ENCODE measurements around the gene ACTN3. TPM values are rescaled to one million over a fixed set of nuclear protein-coding genes. Genes with fewer than 3 reads are reported as not detected.

Gene ACTN3
- total and polyA plus RNA-seq, 2 of the 4 experiments (the other 2 are of a cell fraction), result under 0.01 to 0.05 TPM

DNA sequence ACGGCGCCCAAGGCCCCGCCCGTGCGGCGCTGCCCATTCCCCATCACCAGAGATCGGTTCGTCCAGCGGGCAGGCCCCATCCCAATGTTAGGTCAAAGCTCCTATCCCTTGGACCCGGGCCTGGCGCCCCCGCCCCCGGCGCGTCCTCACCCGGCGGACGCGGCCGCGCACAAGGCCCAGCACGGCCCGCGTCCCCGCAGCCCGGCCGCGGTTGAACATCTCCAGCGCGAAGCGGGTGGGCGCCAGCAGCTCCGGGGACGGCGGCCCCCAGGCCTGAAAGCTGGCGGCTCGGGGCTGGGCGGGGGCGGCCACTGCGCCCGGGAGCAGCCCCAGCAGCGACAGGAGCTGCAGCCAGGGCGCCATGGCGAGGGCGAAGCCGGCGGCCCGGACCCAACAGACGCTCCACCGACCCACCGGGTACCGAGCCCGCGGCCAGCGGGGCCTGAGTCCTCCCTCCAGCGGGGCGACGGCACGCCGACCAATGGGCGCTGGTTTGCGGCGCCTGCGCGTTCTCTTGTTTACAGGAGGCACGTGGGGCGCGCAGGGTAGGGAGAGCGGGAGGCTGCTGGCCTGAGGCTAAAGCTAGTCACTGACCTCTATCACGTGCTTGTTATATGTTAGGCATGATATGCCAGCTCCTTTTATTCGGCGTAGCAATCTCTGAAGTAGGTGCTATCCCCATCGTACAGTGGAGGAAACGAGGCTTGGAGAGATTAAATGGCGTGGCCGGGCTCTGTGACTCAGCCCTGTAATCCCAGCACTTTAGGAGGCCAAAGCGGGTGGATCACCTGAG is 21.6 kb downstream of the ACTN3 start, which contains the start of gene CTSF:
CTSF (minus strand) TSS at position 483 of the 793 bp plus-strand sequence; CDS start at position 363, 120 bp downstream.
- Histone ChIP-seq H4K91ac (ENCODE audit: insufficient read depth, low read depth, low read length) (no peak within 1 kb of the TSS), H3K36me3 (ENCODE audit: control insufficient read depth, insufficient read depth, low read length) (peaks cover 3% of the 10 kb centered on the region; the same call in 1 of the 2 replicates), H4K5ac (ENCODE audit: low read depth, low read length) (no peak within 1 kb of the TSS), H3K14ac (replicated peaks; ENCODE audit: low read depth, low read length) (no peak within 1 kb of the TSS), H3K9ac (ENCODE audit: low read depth, low read length) (no peak within 1 kb of the TSS), H3K79me1 (ENCODE audit: low read depth in 1 of 2, low read length in 2 of 2) (no peaks in the 10 kb centered on the region), H2BK20ac (ENCODE audit: low read depth, low read length) (no peak within 1 kb of the TSS), H2AK5ac (ENCODE audit: low read depth, low read length) (no peak within 1 kb of the TSS), H3K27me3 (ENCODE audit: control insufficient read depth, insufficient read depth, low read length) (peaks cover 2% of the 10 kb centered on the region; the same call in 1 of the 2 replicates), H3K4me3 (ENCODE audit: insufficient read depth, low read depth, low read length) (peak within 1 kb of the TSS; percentile 41), H3K4ac (ENCODE audit: low read depth, low read length) (peak within 1 kb of the TSS; percentile 22; the same call in 1 of the 2 replicates), H2AK9ac (replicated peaks; ENCODE audit: low read depth, low read length, poor library complexity) (peak within 1 kb of the TSS; percentile 78), H4K20me1 (ENCODE audit: insufficient read depth, low read length) (no peaks in the 10 kb centered on the region), H2AFZ (replicated peaks; ENCODE audit: low read length, poor library complexity) (peak within 1 kb of the TSS; percentile 95), H3K9me1 (ENCODE audit: insufficient read depth, low read length) (peaks cover 6% of the 10 kb centered on the region; the same call in 1 of the 2 replicates), H3K27ac (ENCODE audit: insufficient read depth, low read length) (no peak within 1 kb of the TSS), H4K8ac (ENCODE audit: low read depth in 2 of 2, low read length in 2 of 2) (peak within 1 kb of the TSS in 1 of 2 experiments; percentile 85; a peak in 2 of 4 replicates), H2BK5ac (ENCODE audit: low read depth, low read length, poor library complexity, severe bottlenecking) (no peak within 1 kb of the TSS), H3K23ac (ENCODE audit: low read depth, low read length) (no peak within 1 kb of the TSS), H2BK15ac (ENCODE audit: low read depth, low read length) (no peak within 1 kb of the TSS), H2BK120ac (ENCODE audit: low read depth, low read length) (no peak within 1 kb of the TSS), H3K9me3 (ENCODE audit: control insufficient read depth, insufficient read depth, low read length) (no peaks in the 10 kb centered on the region), H3K4me1 (ENCODE audit: control insufficient read depth, insufficient read depth, low read length) (peaks cover 3% of the 10 kb centered on the region; the same call in 1 of the 2 replicates), H3K56ac (ENCODE audit: extremely low read depth, insufficient read depth, low read length) (no peak within 1 kb of the TSS), H3K4me2 (ENCODE audit: low read depth, low read length) (peak within 1 kb of the TSS; percentile 49), H3K18ac (ENCODE audit: low read depth, low read length) (no peak within 1 kb of the TSS)
- WGBS, 2 experiments (ENCODE audit: extremely low coverage in 2 of 2, insufficient read length in 1 of 2), result 4% methylated on average over 42 of the region's 77 CpGs; no CpG with 5 or more reads in 1 of the 2 experiments
- dilution Hi-C loops (cut with HindIII; ENCODE audit: low sequenced_read_pairs, unreplicated experiment), result no loop called here
- DNase-seq (peak; percentile 49), ATAC-seq (ENCODE audit: low read depth) (peak; percentile 98)
- TF ChIP-seq, protein P1, sequence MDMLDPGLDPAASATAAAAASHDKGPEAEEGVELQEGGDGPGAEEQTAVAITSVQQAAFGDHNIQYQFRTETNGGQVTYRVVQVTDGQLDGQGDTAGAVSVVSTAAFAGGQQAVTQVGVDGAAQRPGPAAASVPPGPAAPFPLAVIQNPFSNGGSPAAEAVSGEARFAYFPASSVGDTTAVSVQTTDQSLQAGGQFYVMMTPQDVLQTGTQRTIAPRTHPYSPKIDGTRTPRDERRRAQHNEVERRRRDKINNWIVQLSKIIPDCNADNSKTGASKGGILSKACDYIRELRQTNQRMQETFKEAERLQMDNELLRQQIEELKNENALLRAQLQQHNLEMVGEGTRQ (IDR thresholded peaks at IDR 0.05; ENCODE audit: low read depth, low read length), result peak; percentile 87
- TF ChIP-seq BHLHE40 (IDR thresholded peaks at IDR 0.05; ENCODE audit: low read depth, low read length), result peak; percentile 94
- no peak for TF ChIP-seq RFX5 (IDR thresholded peaks at IDR 0.05; ENCODE audit: low read depth, low read length)
- no peak for TF ChIP-seq SMC3 (IDR thresholded peaks at IDR 0.05; ENCODE audit: low read depth, low read length)
- TF ChIP-seq MXI1 (IDR thresholded peaks at IDR 0.05; ENCODE audit: borderline replicate concordance, low read depth, low read length), result peak; percentile 30; the same call in 1 of the 2 replicates
- intact Hi-C loops (cut with micrococcal nuclease), result no loop called here
- POLR2A ChIA-PET (ENCODE audit: unreplicated experiment), result interaction anchor here (0.6 kb wide), 1 partner anchor 70 kb away, joined by 4 read pairs; the partner anchor contains the start of gene RBM4
- BruUV-seq (replicated peaks), result no TSS peak
- CTCF ChIA-PET, result interaction anchor here (1.0 kb wide), 1 partner anchor 110 kb away, joined by 4 read pairs; the partner anchor contains the start of gene RBM4B
- in situ Hi-C loops (cut with MboI; ENCODE audit: low sequenced_read_pairs), result no loop called here

Data from IMR-90 (cell line).